ENCODE results near the gene FFAR3.

FFAR3 gene

DNA sequence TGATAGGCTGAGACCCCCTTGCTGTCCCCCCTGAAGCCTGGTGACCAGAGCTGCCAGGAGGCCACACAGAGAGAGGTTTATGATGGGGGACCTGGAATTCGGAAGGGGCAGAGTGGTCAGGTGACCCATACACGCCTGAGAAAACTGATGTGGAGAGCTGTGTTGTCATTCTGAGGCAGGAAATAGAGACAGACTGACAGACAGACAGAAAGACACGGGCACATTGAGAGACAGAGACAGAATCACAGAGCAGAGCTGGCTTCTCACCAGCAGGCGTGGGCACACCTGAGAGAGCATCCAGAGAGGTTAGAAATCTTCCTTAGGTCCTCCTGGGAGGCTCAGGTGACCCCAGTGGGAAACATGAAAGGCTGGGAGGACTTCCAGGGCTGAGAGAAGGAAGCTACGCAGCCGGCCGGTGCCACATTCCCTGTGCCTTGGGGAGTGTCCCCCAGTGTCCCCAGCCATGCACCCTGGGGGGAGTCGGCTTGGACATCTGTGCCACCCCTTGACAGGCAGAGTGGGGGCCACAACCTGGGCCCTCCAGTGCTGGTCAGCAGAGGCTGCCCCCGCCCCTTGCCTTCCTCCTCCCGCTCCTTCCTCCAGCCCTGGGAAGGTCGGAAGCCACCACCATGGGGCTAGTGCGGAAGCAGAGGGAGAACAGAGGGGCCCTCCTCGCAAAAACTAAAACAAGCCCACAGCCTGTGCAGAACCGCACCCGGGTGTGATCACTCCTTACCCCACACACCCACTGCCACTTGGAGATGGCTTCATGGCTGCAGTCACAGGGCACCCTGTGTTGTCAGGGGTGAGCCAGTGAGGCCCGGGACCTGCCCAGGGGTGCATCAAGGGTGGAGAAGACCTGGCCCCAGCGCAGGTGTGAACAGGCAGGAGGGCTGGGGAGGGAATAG, 8.4 kb upstream of the FFAR3 start:
- DNase-seq (ENCODE audit: extremely low read depth, low read depth): no peak
- TF ChIP-seq, protein P1, sequence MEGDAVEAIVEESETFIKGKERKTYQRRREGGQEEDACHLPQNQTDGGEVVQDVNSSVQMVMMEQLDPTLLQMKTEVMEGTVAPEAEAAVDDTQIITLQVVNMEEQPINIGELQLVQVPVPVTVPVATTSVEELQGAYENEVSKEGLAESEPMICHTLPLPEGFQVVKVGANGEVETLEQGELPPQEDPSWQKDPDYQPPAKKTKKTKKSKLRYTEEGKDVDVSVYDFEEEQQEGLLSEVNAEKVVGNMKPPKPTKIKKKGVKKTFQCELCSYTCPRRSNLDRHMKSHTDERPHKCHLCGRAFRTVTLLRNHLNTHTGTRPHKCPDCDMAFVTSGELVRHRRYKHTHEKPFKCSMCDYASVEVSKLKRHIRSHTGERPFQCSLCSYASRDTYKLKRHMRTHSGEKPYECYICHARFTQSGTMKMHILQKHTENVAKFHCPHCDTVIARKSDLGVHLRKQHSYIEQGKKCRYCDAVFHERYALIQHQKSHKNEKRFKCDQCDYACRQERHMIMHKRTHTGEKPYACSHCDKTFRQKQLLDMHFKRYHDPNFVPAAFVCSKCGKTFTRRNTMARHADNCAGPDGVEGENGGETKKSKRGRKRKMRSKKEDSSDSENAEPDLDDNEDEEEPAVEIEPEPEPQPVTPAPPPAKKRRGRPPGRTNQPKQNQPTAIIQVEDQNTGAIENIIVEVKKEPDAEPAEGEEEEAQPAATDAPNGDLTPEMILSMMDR (IDR thresholded peaks at IDR 0.05; ENCODE audit: low read depth, low read length, missing control alignments): no peak

DNA sequence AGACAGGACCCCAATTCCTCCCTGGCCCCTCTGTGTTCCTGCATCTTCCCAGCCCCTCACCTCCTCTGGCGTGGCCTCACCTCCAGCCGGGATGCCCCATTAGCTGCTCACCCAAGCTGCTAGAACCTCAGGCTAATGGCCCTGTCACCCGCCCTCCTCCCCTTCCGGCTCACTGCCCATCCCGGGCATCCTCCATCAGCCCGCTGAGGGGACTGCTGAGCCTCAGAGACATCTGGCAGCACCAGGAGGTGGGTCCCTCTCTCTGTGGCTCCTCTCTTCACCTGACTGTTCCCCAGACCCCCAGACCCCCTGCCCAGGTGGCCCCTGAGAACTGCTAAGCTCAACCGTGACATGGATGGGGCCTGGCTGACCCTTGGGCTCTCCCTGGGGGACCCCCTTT, 7.7 kb upstream of the FFAR3 start:
- no peak for DNase-seq (ENCODE audit: extremely low read depth, low read depth)
- TF ChIP-seq, protein P1 (IDR thresholded peaks at IDR 0.05; ENCODE audit: low read depth, low read length, missing control alignments): no peak

More for the DNA sequence above, 8.4 kb upstream of the FFAR3 start:
- H3K4me3 ChIP-seq (replicated peaks; ENCODE audit: low read depth, low read length): no peak overlapping the region

DNA sequence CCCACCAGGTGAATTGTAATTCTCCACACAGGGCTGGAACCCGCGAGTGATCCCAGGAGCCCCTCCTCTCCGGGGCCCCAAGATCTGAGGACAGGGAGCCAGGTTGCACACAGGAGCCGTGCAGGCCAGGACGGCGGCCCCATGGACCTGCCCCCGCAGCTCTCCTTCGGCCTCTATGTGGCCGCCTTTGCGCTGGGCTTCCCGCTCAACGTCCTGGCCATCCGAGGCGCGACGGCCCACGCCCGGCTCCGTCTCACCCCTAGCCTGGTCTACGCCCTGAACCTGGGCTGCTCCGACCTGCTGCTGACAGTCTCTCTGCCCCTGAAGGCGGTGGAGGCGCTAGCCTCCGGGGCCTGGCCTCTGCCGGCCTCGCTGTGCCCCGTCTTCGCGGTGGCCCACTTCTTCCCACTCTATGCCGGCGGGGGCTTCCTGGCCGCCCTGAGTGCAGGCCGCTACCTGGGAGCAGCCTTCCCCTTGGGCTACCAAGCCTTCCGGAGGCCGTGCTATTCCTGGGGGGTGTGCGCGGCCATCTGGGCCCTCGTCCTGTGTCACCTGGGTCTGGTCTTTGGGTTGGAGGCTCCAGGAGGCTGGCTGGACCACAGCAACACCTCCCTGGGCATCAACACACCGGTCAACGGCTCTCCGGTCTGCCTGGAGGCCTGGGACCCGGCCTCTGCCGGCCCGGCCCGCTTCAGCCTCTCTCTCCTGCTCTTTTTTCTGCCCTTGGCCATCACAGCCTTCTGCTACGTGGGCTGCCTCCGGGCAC, 6.7 kb upstream of the FFAR3 start:
- no peak for DNase-seq (ENCODE audit: extremely low read depth, low read depth)
- TF ChIP-seq, protein P1 (IDR thresholded peaks at IDR 0.05; ENCODE audit: low read depth, low read length, missing control alignments): no peak
- no peak overlapping the region for H3K4me3 ChIP-seq (replicated peaks; ENCODE audit: low read depth, low read length)

More for the DNA sequence above, 7.7 kb upstream of the FFAR3 start:
- H3K4me3 ChIP-seq (replicated peaks; ENCODE audit: low read depth, low read length): no peak overlapping the region

DNA sequence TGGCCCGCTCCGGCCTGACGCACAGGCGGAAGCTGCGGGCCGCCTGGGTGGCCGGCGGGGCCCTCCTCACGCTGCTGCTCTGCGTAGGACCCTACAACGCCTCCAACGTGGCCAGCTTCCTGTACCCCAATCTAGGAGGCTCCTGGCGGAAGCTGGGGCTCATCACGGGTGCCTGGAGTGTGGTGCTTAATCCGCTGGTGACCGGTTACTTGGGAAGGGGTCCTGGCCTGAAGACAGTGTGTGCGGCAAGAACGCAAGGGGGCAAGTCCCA, 6.1 kb upstream of the FFAR3 start:
- DNase-seq (ENCODE audit: extremely low read depth, low read depth): no peak
- TF ChIP-seq, protein P1 (IDR thresholded peaks at IDR 0.05; ENCODE audit: low read depth, low read length, missing control alignments): no peak

DNA sequence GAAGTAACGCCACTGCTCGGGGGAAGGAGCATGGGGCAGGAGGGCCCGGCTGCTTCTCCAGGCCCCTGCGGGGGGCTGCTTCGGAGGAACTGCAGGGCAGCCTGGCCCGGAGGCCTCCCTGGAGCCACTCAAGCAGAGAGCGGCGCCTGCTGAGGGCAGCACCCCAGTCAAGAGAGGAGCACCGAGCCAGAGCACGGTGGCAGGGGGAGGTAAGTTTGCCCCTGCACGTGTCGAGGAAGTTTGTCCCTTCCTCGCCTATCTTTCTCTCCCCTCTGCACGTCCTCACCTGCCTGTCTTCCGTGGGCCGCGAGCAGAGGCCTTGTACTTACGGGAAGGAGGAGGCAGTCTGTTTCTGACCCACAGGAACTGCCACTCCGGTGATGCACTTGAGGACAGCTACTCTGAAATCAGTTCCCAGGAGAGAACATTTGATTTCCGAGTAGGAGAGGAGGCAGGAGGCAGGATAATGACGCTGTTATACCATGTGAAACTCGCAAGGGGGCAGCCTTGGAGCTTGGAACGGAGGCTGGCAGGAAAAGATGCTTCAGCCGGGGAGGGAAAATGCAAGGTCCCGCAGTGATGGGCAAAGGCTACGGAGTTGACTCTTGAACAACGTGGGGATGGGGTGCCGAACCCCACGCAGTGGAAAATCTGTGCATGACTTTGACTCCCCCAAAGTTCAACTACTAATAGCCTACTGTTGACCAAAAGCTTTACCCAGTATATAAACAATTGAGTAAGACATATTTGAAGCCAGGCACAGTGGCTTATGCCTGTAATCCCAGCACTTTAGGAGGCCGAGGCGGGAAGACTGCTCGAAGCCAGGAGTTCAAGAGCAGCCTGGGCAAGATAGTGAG, 5.6 kb upstream of the FFAR3 start:
- peak; percentile 32 for DNase-seq (ENCODE audit: extremely low read depth, low read depth)
- TF ChIP-seq, protein P1 (IDR thresholded peaks at IDR 0.05; ENCODE audit: low read depth, low read length, missing control alignments): peak; percentile 75
- no peak overlapping the region for H3K4me3 ChIP-seq (replicated peaks; ENCODE audit: low read depth, low read length)

More for the DNA sequence above, 6.1 kb upstream of the FFAR3 start:
- H3K4me3 ChIP-seq (replicated peaks; ENCODE audit: low read depth, low read length): no peak overlapping the region

DNA sequence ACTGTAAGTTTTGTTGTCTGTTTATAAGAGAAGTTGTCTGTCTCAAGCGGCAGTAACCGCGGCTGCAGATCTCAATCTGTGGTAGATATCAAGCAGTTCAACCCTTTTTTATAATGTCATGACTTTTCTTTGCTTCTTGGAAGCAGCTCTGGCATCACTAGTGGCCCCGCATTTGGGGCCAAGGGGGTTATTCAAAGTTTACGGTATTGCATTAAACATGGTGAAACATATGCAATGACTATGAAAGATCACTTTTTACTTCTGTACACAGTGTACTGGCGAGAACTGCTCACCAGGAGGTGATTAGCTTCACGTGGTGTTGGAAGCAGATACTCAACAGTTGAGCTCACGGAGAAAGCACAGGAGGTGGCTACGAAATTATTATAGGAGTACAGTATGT, 4.6 kb upstream of the FFAR3 start:
- no peak for DNase-seq (ENCODE audit: extremely low read depth, low read depth)
- no peak overlapping the region for H3K4me3 ChIP-seq (replicated peaks; ENCODE audit: low read depth, low read length)
- TF ChIP-seq, protein P1 (IDR thresholded peaks at IDR 0.05; ENCODE audit: low read depth, low read length, missing control alignments): no peak

All from HFF-Myc (cell line).